IMR-90 (cell line): ENCODE measurements around the gene SLC37A1. TPM values are rescaled to one million over a fixed set of nuclear protein-coding genes. Genes with fewer than 3 reads are reported as not detected.

Source experiments
- ATAC-seq: fragments of 200-7000 bp; cut with Tn5 transposase; 2 replicates; pipeline ENCODE4 v1.9.1; 2020; ENCODE audit warnings: low read depth, mild to moderate bottlenecking, moderate library complexity
- BruUV-seq: library from RNA; stranded (reverse); fragments of 400-500 nt; replicated peaks from 2 replicates; lab custom pipeline; 2021; lab: Mats Ljungman, UMichigan
- CTCF ChIA-PET: fragments of 300-600 bp; formaldehyde crosslinking; extraction: SDS; loops from one replicate; lab custom pipeline; 2021; ENCODE audit warnings: antibody characterized with exemption; lab: Yijun Ruan, JAX
- POLR2A ChIA-PET: fragments of 300-600 bp; sonication (Branson Sonifier 250); formaldehyde crosslinking; loops from one replicate; lab custom pipeline; 2022; ENCODE audit warnings: antibody characterized with exemption; ENCODE audit not compliant: unreplicated experiment; lab: Charles Lee
- DNase-seq: peaks from one replicate; pipeline ENCODE4 v3.0.0; 2013
- H2AFZ ChIP-seq: replicated peaks from 2 replicates; pipeline ENCODE3; 2013; ENCODE audit warnings: low read length, mild to moderate bottlenecking; ENCODE audit not compliant: poor library complexity
- H2AK5ac ChIP-seq: 2 replicates; pipeline ENCODE4 v1.6.1; 2013; ENCODE audit warnings: low read depth, low read length, inconsistent platforms
- H2AK9ac ChIP-seq: replicated peaks from 2 replicates; pipeline ENCODE3; 2013; ENCODE audit warnings: mild to moderate bottlenecking, low read depth, low read length, moderate library complexity; ENCODE audit not compliant: poor library complexity
- H2BK120ac ChIP-seq: 2 replicates; pipeline ENCODE4 v1.6.1; 2013; ENCODE audit warnings: low read depth, low read length, inconsistent platforms
- H2BK15ac ChIP-seq: 3 replicates; pipeline ENCODE4 v1.6.1; 2013; ENCODE audit warnings: low read depth, low read length, inconsistent platforms
- H2BK20ac ChIP-seq: 2 replicates; pipeline ENCODE4 v1.6.1; 2013; ENCODE audit warnings: low read depth, mild to moderate bottlenecking, inconsistent platforms, low read length, moderate library complexity
- H2BK5ac ChIP-seq: 2 replicates; pipeline ENCODE4 v1.6.1; 2013; ENCODE audit warnings: mild to moderate bottlenecking, low read depth, low read length, inconsistent platforms; ENCODE audit not compliant: poor library complexity, severe bottlenecking
- H3K14ac ChIP-seq: replicated peaks from 2 replicates; pipeline ENCODE4 v1.6.1; 2013; ENCODE audit warnings: low read depth, low read length, inconsistent platforms
- H3K18ac ChIP-seq: 2 replicates; pipeline ENCODE4 v1.6.1; 2013; ENCODE audit warnings: low read depth, low read length, control low read depth
- H3K23ac ChIP-seq: 2 replicates; pipeline ENCODE4 v1.6.1; 2013; ENCODE audit warnings: low read depth, low read length, inconsistent platforms
- H3K27ac ChIP-seq: 2 replicates; pipeline ENCODE4 v1.5.1; 2013; ENCODE audit warnings: mild to moderate bottlenecking, control low read depth, low read length; ENCODE audit not compliant: insufficient read depth
- H3K27me3 ChIP-seq: 2 replicates; pipeline ENCODE4 v1.6.1; 2013; ENCODE audit warnings: low read length; ENCODE audit not compliant: control insufficient read depth, insufficient read depth
- H3K36me3 ChIP-seq: 2 replicates; pipeline ENCODE4 v1.6.1; 2013; ENCODE audit warnings: low read length, mixed read lengths; ENCODE audit not compliant: control insufficient read depth, insufficient read depth
- H3K4ac ChIP-seq: 2 replicates; pipeline ENCODE4 v1.6.1; 2013; ENCODE audit warnings: low read depth, low read length, inconsistent platforms
- H3K4me1 ChIP-seq: 2 replicates; pipeline ENCODE4 v1.6.1; 2013; ENCODE audit warnings: low read length, mixed read lengths; ENCODE audit not compliant: control insufficient read depth, insufficient read depth
- H3K4me2 ChIP-seq: 2 replicates; pipeline ENCODE4 v1.6.1; 2013; ENCODE audit warnings: low read depth, mild to moderate bottlenecking, control low read depth, low read length, moderate library complexity
- H3K4me3 ChIP-seq: 2 replicates; pipeline ENCODE4 v1.5.1; 2013; ENCODE audit warnings: low read depth, mild to moderate bottlenecking, control low read depth, low read length, moderate library complexity; ENCODE audit not compliant: insufficient read depth
- H3K56ac ChIP-seq: 2 replicates; pipeline ENCODE4 v1.6.1; 2013; ENCODE audit warnings: low read length, inconsistent platforms; ENCODE audit not compliant: insufficient read depth; ENCODE audit errors: extremely low read depth
- H3K79me1 ChIP-seq, 2 experiments: 2 replicates each; pipeline ENCODE4 v1.6.1; 2013; ENCODE audit warnings: low read length in 2 of 2, inconsistent platforms in 1 of 2, low read depth in 1 of 2
- H3K9ac ChIP-seq: 2 replicates; pipeline ENCODE4 v1.6.1; 2013; ENCODE audit warnings: low read depth, low read length, control low read depth
- H3K9me1 ChIP-seq: 2 replicates; pipeline ENCODE4 v1.6.1; 2013; ENCODE audit warnings: low read length, inconsistent platforms; ENCODE audit not compliant: insufficient read depth
- H3K9me3 ChIP-seq: 2 replicates; pipeline ENCODE4 v1.6.1; 2013; ENCODE audit warnings: low read length; ENCODE audit not compliant: control insufficient read depth, insufficient read depth
- H4K20me1 ChIP-seq: 2 replicates; pipeline ENCODE4 v1.6.1; 2013; ENCODE audit warnings: low read length, inconsistent platforms; ENCODE audit not compliant: insufficient read depth
- H4K5ac ChIP-seq: 2 replicates; pipeline ENCODE4 v1.6.1; 2013; ENCODE audit warnings: mild to moderate bottlenecking, low read depth, low read length, control low read depth
- H4K8ac ChIP-seq, 2 experiments: 2 replicates each; pipeline ENCODE4 v1.6.1; 2013; ENCODE audit warnings: low read depth in 2 of 2, low read length in 2 of 2, control low read depth in 1 of 2, inconsistent platforms in 1 of 2
- H4K91ac ChIP-seq: 2 replicates; pipeline ENCODE4 v1.6.1; 2013; ENCODE audit warnings: low read depth, low read length, inconsistent platforms; ENCODE audit not compliant: insufficient read depth
- BHLHE40 ChIP-seq: fragments of 150-350 bp; IDR thresholded peaks from 2 replicates; pipeline ENCODE4 v1.6.1; 2016; ENCODE audit warnings: mild to moderate bottlenecking, low read depth, low read length
- CEBPB ChIP-seq: IDR thresholded peaks from 2 replicates; pipeline ENCODE4 v1.6.1; 2012; ENCODE audit warnings: low read depth, low read length, improper control_type of control experiment
- CHD1 ChIP-seq: IDR thresholded peaks from 2 replicates; pipeline ENCODE4 v1.6.1; 2012; ENCODE audit warnings: low read depth, low read length, improper control_type of control experiment
- CTCF ChIP-seq: conservative IDR thresholded peaks from 2 replicates; pipeline ENCODE4 v1.5.1; 2012; ENCODE audit warnings: mild to moderate bottlenecking, low read depth, low read length, improper control_type of control experiment
- FOS ChIP-seq: fragments of 150-350 bp; IDR thresholded peaks from 2 replicates; pipeline ENCODE4 v1.6.1; 2016; ENCODE audit warnings: low read depth, low read length
- MAFK ChIP-seq: IDR thresholded peaks from 2 replicates; pipeline ENCODE4 v1.6.1; 2012; ENCODE audit warnings: low read depth, low read length, improper control_type of control experiment
- MAZ ChIP-seq: IDR thresholded peaks from 2 replicates; pipeline ENCODE4 v1.6.1; 2012; ENCODE audit warnings: low read depth, mild to moderate bottlenecking, low read length, improper control_type of control experiment, moderate library complexity, borderline replicate concordance
- MXI1 ChIP-seq: IDR thresholded peaks from 2 replicates; pipeline ENCODE4 v1.6.1; 2012; ENCODE audit warnings: low read depth, mild to moderate bottlenecking, low read length, moderate library complexity, borderline replicate concordance
- NFE2L2 ChIP-seq: fragments of 150-350 bp; IDR thresholded peaks from 2 replicates; pipeline ENCODE4 v1.6.1; 2016; ENCODE audit warnings: low read depth, mild to moderate bottlenecking, low read length
- POLR2A ChIP-seq: IDR thresholded peaks from 2 replicates; pipeline ENCODE4 v1.6.1; 2012; ENCODE audit warnings: mild to moderate bottlenecking, low read depth, low read length
- RAD21 ChIP-seq: IDR thresholded peaks from 2 replicates; pipeline ENCODE4 v1.6.1; 2012; ENCODE audit warnings: low read length, improper control_type of control experiment
- RCOR1 ChIP-seq: IDR thresholded peaks from 2 replicates; pipeline ENCODE4 v1.6.1; 2012; ENCODE audit warnings: mild to moderate bottlenecking, low read length, improper control_type of control experiment; ENCODE audit not compliant: insufficient replicate concordance
- RFX5 ChIP-seq: IDR thresholded peaks from 2 replicates; pipeline ENCODE4 v1.8.0; 2012; ENCODE audit warnings: low read depth, mild to moderate bottlenecking, low read length, moderate library complexity
- SMC3 ChIP-seq: fragments of 150-350 bp; IDR thresholded peaks from 2 replicates; pipeline ENCODE4 v1.6.1; 2016; ENCODE audit warnings: low read depth, mild to moderate bottlenecking, antibody characterized with exemption, low read length, moderate library complexity
- WGBS, 2 experiments: methylation state at CpG; one replicate each; pipeline versions ENCODE4 v1.1.5 to v1.1.7; 2013; ENCODE audit warnings: missing lambda C conversion rate in 2 of 2; ENCODE audit not compliant: insufficient read length in 1 of 2; ENCODE audit errors: extremely low coverage in 2 of 2; 5-methylcytosine and 5-hydroxymethylcytosine counted together
- dilution Hi-C: fragments of 300-500 bp; cut with HindIII; formaldehyde crosslinking; loops from one replicate; pipeline ENCODE4 v1.14.3; 2018; ENCODE audit warnings: low sequenced_read_pairs; ENCODE audit not compliant: unreplicated experiment
- in situ Hi-C: fragments of 300-500 bp; cut with MboI; formaldehyde crosslinking; loops from 3 replicates; pipeline ENCODE4 v1.14.3; 2019; ENCODE audit warnings: low sequenced_read_pairs, inconsistent platforms, mixed read lengths
- intact Hi-C: fragments of 100-400 bp; cut with micrococcal nuclease; formaldehyde crosslinking; loops from 2 replicates; pipeline ENCODE4 v1.10.0; 2022
- polyA plus RNA-seq, 3 experiments: library from polyadenylated mRNA; depleted of rRNA; stranded (reverse); fragments of >200 nt; gene quantifications; 2 replicates each; pipeline ENCODE4 v1.2.3, GENCODE V29; 2012; ENCODE audit warnings: low replicate concordance in 1 of 3
- total RNA-seq: library from RNA; depleted of rRNA; stranded (reverse); fragments of >200 nt; gene quantifications from 2 replicates; pipeline ENCODE4 v1.2.3, GENCODE V29; 2012
- TF ChIP-seq, protein P1 (sequence below): fragments of 150-350 bp; IDR thresholded peaks from 2 replicates; pipeline ENCODE4 v1.6.1; 2016; ENCODE audit warnings: low read depth, mild to moderate bottlenecking, low read length, moderate library complexity, borderline replicate concordance
- TF ChIP-seq, protein P2 (sequence below): fragments of 150-350 bp; IDR thresholded peaks from 2 replicates; pipeline ENCODE4 v1.6.1; 2017; ENCODE audit warnings: mild to moderate bottlenecking, antibody characterized with exemption, low read length, low read depth

The SLC37A1 gene
- total and polyA plus RNA-seq, 2 of the 4 experiments (the other 2 are of a cell fraction): 0.36 to 0.48 TPM

DNA sequence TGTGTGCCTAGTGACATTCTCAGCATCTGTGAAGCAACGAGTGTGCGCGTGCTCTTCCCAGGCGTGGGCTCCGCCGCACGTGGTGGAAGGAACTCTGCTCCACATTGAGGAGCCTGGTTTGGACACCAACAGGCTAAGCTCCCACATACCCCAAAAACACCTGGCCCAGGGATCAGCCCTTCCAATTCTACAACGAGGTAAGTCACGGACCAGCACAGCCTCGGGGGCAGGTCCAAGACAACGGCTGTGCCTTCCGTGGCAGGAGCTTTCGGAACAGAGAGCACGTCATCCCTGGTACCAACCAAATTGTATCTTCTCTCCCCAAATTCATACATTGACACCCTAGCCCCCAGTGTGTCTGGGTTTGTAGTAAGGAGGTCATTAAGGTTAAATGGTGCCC lies 112.5 kb downstream of the SLC37A1 start:
- Histone ChIP-seq H2BK5ac (no peak overlapping the region), H3K27ac (no peak overlapping the region), H4K20me1 (no peaks in the 10 kb centered on the region), H2AFZ (no peak overlapping the region), H4K91ac (no peak overlapping the region), H3K9me3 (no peaks in the 10 kb centered on the region), H2BK120ac (no peak overlapping the region), H2BK20ac (no peak overlapping the region), H3K9me1 (no peaks in the 10 kb centered on the region), H4K8ac (no peak overlapping the region), H3K4me3 (no peak overlapping the region), H3K79me1 (no peaks in the 10 kb centered on the region), H3K56ac (no peak overlapping the region), H2AK5ac (no peak overlapping the region), H3K18ac (no peak overlapping the region), H3K14ac (no peak overlapping the region), H3K4me1 (no peaks in the 10 kb centered on the region), H3K27me3 (peaks cover 51% of the 10 kb centered on the region), H2BK15ac (no peak overlapping the region), H3K4ac (no peak overlapping the region), H3K23ac (no peak overlapping the region), H3K36me3 (no peaks in the 10 kb centered on the region), H3K4me2 (no peak overlapping the region), H4K5ac (no peak overlapping the region), H2AK9ac (no peak overlapping the region), H3K9ac (no peak overlapping the region)
- no peak for TF ChIP-seq RCOR1
- TF ChIP-seq, protein P1, sequence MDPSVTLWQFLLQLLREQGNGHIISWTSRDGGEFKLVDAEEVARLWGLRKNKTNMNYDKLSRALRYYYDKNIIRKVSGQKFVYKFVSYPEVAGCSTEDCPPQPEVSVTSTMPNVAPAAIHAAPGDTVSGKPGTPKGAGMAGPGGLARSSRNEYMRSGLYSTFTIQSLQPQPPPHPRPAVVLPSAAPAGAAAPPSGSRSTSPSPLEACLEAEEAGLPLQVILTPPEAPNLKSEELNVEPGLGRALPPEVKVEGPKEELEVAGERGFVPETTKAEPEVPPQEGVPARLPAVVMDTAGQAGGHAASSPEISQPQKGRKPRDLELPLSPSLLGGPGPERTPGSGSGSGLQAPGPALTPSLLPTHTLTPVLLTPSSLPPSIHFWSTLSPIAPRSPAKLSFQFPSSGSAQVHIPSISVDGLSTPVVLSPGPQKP: no peak
- TF ChIP-seq, protein P2, sequence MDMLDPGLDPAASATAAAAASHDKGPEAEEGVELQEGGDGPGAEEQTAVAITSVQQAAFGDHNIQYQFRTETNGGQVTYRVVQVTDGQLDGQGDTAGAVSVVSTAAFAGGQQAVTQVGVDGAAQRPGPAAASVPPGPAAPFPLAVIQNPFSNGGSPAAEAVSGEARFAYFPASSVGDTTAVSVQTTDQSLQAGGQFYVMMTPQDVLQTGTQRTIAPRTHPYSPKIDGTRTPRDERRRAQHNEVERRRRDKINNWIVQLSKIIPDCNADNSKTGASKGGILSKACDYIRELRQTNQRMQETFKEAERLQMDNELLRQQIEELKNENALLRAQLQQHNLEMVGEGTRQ: no peak
- TF ChIP-seq NFE2L2: no peak
- no peak for TF ChIP-seq CTCF
- no peak for TF ChIP-seq BHLHE40
- no peak for TF ChIP-seq MAFK
- no peak for TF ChIP-seq CHD1
- no peak for TF ChIP-seq FOS
- no peak for TF ChIP-seq POLR2A
- TF ChIP-seq CEBPB: no peak
- no peak for TF ChIP-seq RFX5
- TF ChIP-seq SMC3: no peak
- no peak for TF ChIP-seq MAZ
- no peak for TF ChIP-seq MXI1
- TF ChIP-seq RAD21: no peak
- ATAC-seq: no peak
- intact Hi-C loops (no loop called here), dilution Hi-C loops (no loop called here), in situ Hi-C loops (no loop called here)
- no TSS peak for BruUV-seq
- CTCF ChIA-PET: no interaction called here
- no peak for DNase-seq
- POLR2A ChIA-PET: no interaction called here
- 96% methylated on average over 4 of the region's 14 CpGs; no CpG with 5 or more reads in 1 of the 2 experiments for WGBS, 2 experiments
